H1 (cell line): Measurements from ENCODE around the gene COPZ2.
"Not testable (repeated sequence)": the region's sequence is repeated elsewhere in the genome, so short reads cannot be mapped to it uniquely, and the experiment has no call there.

ENCODE experiments used
- CHD2 ChIP-seq: IDR thresholded peaks from 2 replicates; pipeline ENCODE4 v1.6.1; 2012; ENCODE audit warnings: low read length, improper control_type of control experiment
- CTCF ChIP-seq, 3 experiments: IDR thresholded peaks; 1 replicate in 2 of 3; 2 replicates in 1 of 3; pipeline versions ENCODE4 v1.5.1 to v1.6.1; 2011; ENCODE audit warnings: low read length in 3 of 3, mild to moderate bottlenecking in 3 of 3, inconsistent platforms in 2 of 3, low read depth in 1 of 3, moderate library complexity in 1 of 3; ENCODE audit not compliant: insufficient read depth in 1 of 3; ENCODE audit errors: control extremely low read depth in 1 of 3
- KDM5A ChIP-seq: fragments of 200-600 bp; IDR thresholded peaks from 2 replicates; pipeline ENCODE4 v1.7.1; 2012; ENCODE audit warnings: mild to moderate bottlenecking, low read length, inconsistent platforms, mixed read lengths
- MAFK ChIP-seq: IDR thresholded peaks from 2 replicates; pipeline ENCODE4 v1.6.1; 2012; ENCODE audit warnings: low read depth, mild to moderate bottlenecking, improper control_type of control experiment, low read length
- MAX ChIP-seq: IDR thresholded peaks from 2 replicates; pipeline ENCODE4 v1.6.1; 2012; ENCODE audit warnings: inconsistent platforms
- POLR2A ChIP-seq, 2 experiments: IDR thresholded peaks; 1 replicate in 1 of 2; 2 replicates in 1 of 2; pipeline ENCODE4 v1.6.1; 2011; ENCODE audit warnings: low read depth in 2 of 2, low read length in 2 of 2, mild to moderate bottlenecking in 2 of 2; ENCODE audit errors: control extremely low read depth in 1 of 2
- POLR2AphosphoS5 ChIP-seq: IDR thresholded peaks from 2 replicates; pipeline ENCODE4 v1.6.1; 2011; ENCODE audit warnings: low read depth, low read length
- SIN3A ChIP-seq, 2 experiments: IDR thresholded peaks in 1 of 2; conservative IDR thresholded peaks in 1 of 2; 2 replicates each; pipeline ENCODE4 v1.6.1; 2011 to 2012; ENCODE audit warnings: low read length in 2 of 2, improper control_type of control experiment in 1 of 2, low read depth in 1 of 2, mild to moderate bottlenecking in 1 of 2
- SUZ12 ChIP-seq: fragments of 200-600 bp; sonication (generic); IDR thresholded peaks from 2 replicates; pipeline ENCODE4 v1.6.1; 2012; ENCODE audit warnings: mild to moderate bottlenecking, inconsistent platforms, low read length, moderate library complexity, mixed read lengths
- ZNF274 ChIP-seq: IDR thresholded peaks from 2 replicates; pipeline ENCODE4 v1.7.0; 2012; ENCODE audit warnings: low read length, borderline replicate concordance; ENCODE audit errors: extremely low read depth

GRCh38 chr17:48001657-48002056 lies 35.9 kb downstream of the COPZ2 start:
- not testable (repeated sequence) for TF ChIP-seq KDM5A; ZNF274; CTCF (IDR thresholded peaks at IDR 0.05; ENCODE audit: control extremely low read depth in 1 of 3, insufficient read depth in 1 of 3, low read depth in 1 of 3, low read length in 3 of 3); POLR2AphosphoS5; SUZ12; SIN3A (conservative IDR thresholded peaks at IDR 0.05 in 1 of 2, IDR thresholded peaks at IDR 0.05 in 1 of 2; ENCODE audit: low read depth in 1 of 2, low read length in 2 of 2); MAFK; POLR2A (IDR thresholded peaks at IDR 0.05; ENCODE audit: control extremely low read depth in 1 of 2, low read depth in 2 of 2, low read length in 2 of 2); CHD2; MAX
